GM23248 (cell line): ENCODE results near the gene STK32B. TPM values are rescaled to one million over a fixed set of nuclear protein-coding genes. Genes with fewer than 3 reads are reported as not detected.
"Not testable (repeated sequence)": the region's sequence is repeated elsewhere in the genome, so short reads cannot be mapped to it uniquely, and the experiment has no call there.

Source experiments
- DNase-seq: peaks from one replicate; pipeline ENCODE4 v3.0.0-alpha.2; 2015
- H2AFZ ChIP-seq: fragments of 200-600 bp; sonication (generic); 2 replicates; pipeline ENCODE4 v1.6.1; 2016; ENCODE audit warnings: antibody characterized with exemption
- H3F3A ChIP-seq: fragments of 200-600 bp; sonication (generic); 2 replicates; pipeline ENCODE4 v1.6.1; 2016; ENCODE audit warnings: mild to moderate bottlenecking, antibody characterized with exemption, mixed run types; ENCODE audit not compliant: insufficient read depth
- H3K27ac ChIP-seq: fragments of 200-600 bp; sonication (generic); 2 replicates; pipeline ENCODE4 v1.5.1; 2016; ENCODE audit warnings: mild to moderate bottlenecking
- H3K27me3 ChIP-seq: fragments of 200-600 bp; sonication (generic); replicated peaks from 2 replicates; pipeline ENCODE4 v1.6.1; 2016; ENCODE audit warnings: mild to moderate bottlenecking; ENCODE audit not compliant: insufficient read depth
- H3K36me3 ChIP-seq: fragments of 200-600 bp; sonication (generic); 2 replicates; pipeline ENCODE4 v1.6.1; 2016; ENCODE audit warnings: low read depth, mild to moderate bottlenecking
- H3K4me1 ChIP-seq: fragments of 200-600 bp; sonication (generic); 2 replicates; pipeline ENCODE4 v1.6.1; 2016; ENCODE audit warnings: mild to moderate bottlenecking; ENCODE audit not compliant: insufficient read depth
- H3K4me2 ChIP-seq: fragments of 200-600 bp; sonication (generic); one replicate; pipeline ENCODE4 v1.6.1; 2016; ENCODE audit warnings: mild to moderate bottlenecking; ENCODE audit not compliant: unreplicated experiment
- H3K4me3 ChIP-seq: fragments of 200-600 bp; sonication (generic); 2 replicates; pipeline ENCODE4 v1.5.1; 2016; ENCODE audit warnings: mild to moderate bottlenecking
- H3K79me2 ChIP-seq: fragments of 200-600 bp; sonication (generic); 2 replicates; pipeline ENCODE4 v1.6.1; 2016; ENCODE audit warnings: mild to moderate bottlenecking; ENCODE audit not compliant: insufficient read depth
- H3K9ac ChIP-seq: fragments of 200-600 bp; sonication (generic); 2 replicates; pipeline ENCODE4 v1.6.1; 2016; ENCODE audit warnings: mild to moderate bottlenecking
- H3K9me2 ChIP-seq: fragments of 200-600 bp; sonication (generic); 2 replicates; pipeline ENCODE4 v1.6.1; 2016; ENCODE audit warnings: mixed run types, mild to moderate bottlenecking, moderate library complexity; ENCODE audit not compliant: insufficient read depth
- H3K9me3 ChIP-seq: fragments of 200-600 bp; sonication (generic); one replicate; pipeline ENCODE4 v1.6.1; 2017; ENCODE audit warnings: low read depth
- H4K20me1 ChIP-seq: fragments of 200-600 bp; sonication (generic); 2 replicates; pipeline ENCODE4 v1.6.0; 2016; ENCODE audit not compliant: insufficient read depth
- EZH2 ChIP-seq: fragments of 200-600 bp; sonication (generic); IDR thresholded peaks from 2 replicates; pipeline ENCODE4 v1.6.1; 2018; ENCODE audit warnings: antibody characterized with exemption, mild to moderate bottlenecking; ENCODE audit not compliant: insufficient read depth, poor library complexity, severe bottlenecking
- EZH2phosphoT487 ChIP-seq: fragments of 200-600 bp; sonication (generic); IDR thresholded peaks from 2 replicates; pipeline ENCODE4 v1.6.1; 2018; ENCODE audit warnings: antibody characterized with exemption, moderate library complexity, mild to moderate bottlenecking, low read depth; ENCODE audit not compliant: insufficient read depth
- WGBS, 2 experiments: methylation state at CpG; one replicate each; pipeline ENCODE4 v1.1.6; 2015 to 2017; ENCODE audit warnings: low lambda C conversion rate in 2 of 2, low coverage in 1 of 2; ENCODE audit errors: missing lambda C conversion rate in 2 of 2; 5-methylcytosine and 5-hydroxymethylcytosine counted together
- in situ Hi-C: fragments of 300-500 bp; cut with MboI; formaldehyde crosslinking; loops from 2 replicates; pipeline ENCODE4 v1.15.0; 2020
- polyA plus RNA-seq: library from polyadenylated mRNA; unstranded; fragments of >200 nt; fragmentation: Nextera tagmentation; extraction: Ambion mirVana; gene quantifications from 2 replicates; pipeline ENCODE4 v1.2.1, GENCODE V29; 2016
- total RNA-seq: library from RNA; depleted of rRNA; stranded (reverse); fragments of >200 nt; shearing (Covaris generic); gene quantifications from 2 replicates; pipeline ENCODE4 v1.2.3, GENCODE V29; 2014

Gene STK32B
- total and polyA plus RNA-seq, 2 experiments from 2014 or later: 4.9 to 6.1 TPM

- no peak for DNase-seq
- H4K20me1 ChIP-seq: no peaks in the 10 kb centered on the region
- no peak overlapping the region for H2AFZ ChIP-seq
- no peak overlapping the region for H3K9ac ChIP-seq
- H3K9me3 ChIP-seq: no peaks in the 10 kb centered on the region
- no peak overlapping the region for H3K4me3 ChIP-seq
- H3K4me1 ChIP-seq: no peaks in the 10 kb centered on the region
- no peaks in the 10 kb centered on the region for H3K27me3 ChIP-seq
- whole genome bisulfite sequencing, 2 experiments: 58 to 65% methylated on average over 5 of the region's 5 CpGs
- H3K4me2 ChIP-seq: no peak overlapping the region
- TF ChIP-seq EZH2 (no peak), EZH2phosphoT487 (no peak)
- no peak overlapping the region for H3K27ac ChIP-seq
- H3F3A ChIP-seq: no peaks in the 10 kb centered on the region
- in situ Hi-C loops: no loop called here
- no peaks in the 10 kb centered on the region for H3K36me3 ChIP-seq
- H3K79me2 ChIP-seq: no peaks in the 10 kb centered on the region
- no peaks in the 10 kb centered on the region for H3K9me2 ChIP-seq
Observed at GRCh38 chr4:5433196-5433595, 381.9 kb downstream of the STK32B start.

- no peaks in the 10 kb centered on the region for H3K4me1 ChIP-seq
- WGBS, 2 experiments: 27 to 38% methylated on average over 5 of the region's 5 CpGs
- no peaks in the 10 kb centered on the region for H3K27me3 ChIP-seq
- H3K9me3 ChIP-seq: no peaks in the 10 kb centered on the region
- no peaks in the 10 kb centered on the region for H3K36me3 ChIP-seq
- H4K20me1 ChIP-seq: no peaks in the 10 kb centered on the region
- H3K4me3 ChIP-seq: no peak overlapping the region
- H3K79me2 ChIP-seq: no peaks in the 10 kb centered on the region
- no peak overlapping the region for H2AFZ ChIP-seq
- TF ChIP-seq EZH2: no peak
- H3K27ac ChIP-seq: no peak overlapping the region
- H3K9me2 ChIP-seq: no peaks in the 10 kb centered on the region
- DNase-seq: no peak
- in situ Hi-C loops: no loop called here
- no peak overlapping the region for H3K4me2 ChIP-seq
- H3K9ac ChIP-seq: no peak overlapping the region
- H3F3A ChIP-seq: no peaks in the 10 kb centered on the region
Observed at GRCh38 chr4:5435201-5435600, 383.9 kb downstream of the STK32B start.

GRCh38 chr4:5435823-5436222 lies 384.5 kb downstream of the STK32B start:
- TF ChIP-seq EZH2phosphoT487: no peak
- TF ChIP-seq EZH2: no peak
- H3K36me3 ChIP-seq: no peaks in the 10 kb centered on the region
- no peak overlapping the region for H2AFZ ChIP-seq
- H3K4me2 ChIP-seq: no peak overlapping the region
- no peak overlapping the region for H3K9ac ChIP-seq
- no peaks in the 10 kb centered on the region for H3K9me2 ChIP-seq
- no peaks in the 10 kb centered on the region for H3K9me3 ChIP-seq
- no peaks in the 10 kb centered on the region for H3K4me1 ChIP-seq
- in situ Hi-C loops: no loop called here
- WGBS, 2 experiments: 48 to 49% methylated on average over 4 of the region's 4 CpGs
- H4K20me1 ChIP-seq: no peaks in the 10 kb centered on the region
- H3K27me3 ChIP-seq: no peaks in the 10 kb centered on the region
- H3F3A ChIP-seq: no peaks in the 10 kb centered on the region
- no peak overlapping the region for H3K4me3 ChIP-seq
- DNase-seq: no peak
- H3K27ac ChIP-seq: no peak overlapping the region
- no peaks in the 10 kb centered on the region for H3K79me2 ChIP-seq

GRCh38 chr4:5443976-5444802 lies 392.9 kb downstream of the STK32B start:
- in situ Hi-C loops, H2AFZ ChIP-seq, H3K9ac ChIP-seq, H3K4me2 ChIP-seq, H3K36me3 ChIP-seq, H3K27me3 ChIP-seq, H4K20me1 ChIP-seq, H3K4me3 ChIP-seq, H3K27ac ChIP-seq, H3F3A ChIP-seq, H3K79me2 ChIP-seq, H3K9me3 ChIP-seq, H3K9me2 ChIP-seq, DNase-seq, H3K4me1 ChIP-seq: not testable (repeated sequence)
- 78 to 79% methylated on average over 21 to 28 of the region's 31 CpGs for WGBS, 2 experiments

GRCh38 chr4:5444918-5445517 lies 393.7 kb downstream of the STK32B start:
- Histone ChIP-seq H3K9me2 (no peaks in the 10 kb centered on the region), H3K9me3 (no peaks in the 10 kb centered on the region), H4K20me1 (no peaks in the 10 kb centered on the region), H3K27me3 (no peaks in the 10 kb centered on the region), H3K4me3 (no peak overlapping the region), H2AFZ (no peak overlapping the region), H3K4me1 (no peaks in the 10 kb centered on the region), H3K79me2 (no peaks in the 10 kb centered on the region), H3K9ac (no peak overlapping the region), H3K36me3 (no peaks in the 10 kb centered on the region), H3F3A (no peaks in the 10 kb centered on the region), H3K4me2 (no peak overlapping the region), H3K27ac (no peak overlapping the region)
- TF ChIP-seq EZH2 (no peak), EZH2phosphoT487 (no peak)
- WGBS, 2 experiments: 51 to 62% methylated on average over 10 of the region's 10 CpGs
- in situ Hi-C loops: no loop called here
- no peak for DNase-seq
